Mucosa of descending colon (tissue), 3 donors: ENCODE measurements around the gene PHF2. TPM values are rescaled to one million over a fixed set of nuclear protein-coding genes. Genes with fewer than 3 reads are reported as not detected.
A peak's percentile ranks its signal among the peaks of the same experiment; 100 is the strongest.

Experiments
- ATAC-seq: fragments of 200-7000 bp; cut with Tn5 transposase; one replicate; pipeline ENCODE4 v1.9.1; 2020; ENCODE audit warnings: mild to moderate bottlenecking, moderate library complexity
- DNase-seq, 3 donors: peaks; one replicate each; pipeline ENCODE4 v3.0.0-alpha.2; 2020
- H3K36me3 ChIP-seq: fragments of 200-600 bp; one replicate; pipeline ENCODE4 v1.8.0; 2021; ENCODE audit warnings: low read depth, mild to moderate bottlenecking
- H3K4me1 ChIP-seq: fragments of 200-600 bp; one replicate; pipeline ENCODE4 v1.8.0; 2021; ENCODE audit warnings: low read depth, mild to moderate bottlenecking
- H3K4me3 ChIP-seq: fragments of 200-600 bp; one replicate; pipeline ENCODE4 v1.8.0; 2021; ENCODE audit warnings: mild to moderate bottlenecking
- H3K9me3 ChIP-seq: fragments of 200-600 bp; one replicate; pipeline ENCODE4 v1.8.0; 2021; ENCODE audit warnings: mild to moderate bottlenecking
- intact Hi-C, 2 donors: fragments of 100-400 bp; cut with DNase I in 1 of 2; cut with micrococcal nuclease in 1 of 2; formaldehyde crosslinking; loops; one replicate each; pipeline versions ENCODE4 v1.11.0 to v1.11.1; 2022; cut with DNase I, micrococcal nuclease
- total RNA-seq, 3 donors: library from RNA; stranded (reverse); fragmentation: NEBNext Ultra II Directional in 2 of 3; extraction: Animal tissue kit (Norgen Biotek cat#: 25700) in 2 of 3; gene quantifications; one replicate each; pipeline versions ENCODE4 v1.2.1 to v1.2.4, GENCODE V29; 2021 to 2023
- TF ChIP-seq, protein P1 (sequence below): fragments of 200-600 bp; IDR thresholded peaks from one replicate; pipeline ENCODE4 v1.8.0; 2022; ENCODE audit warnings: antibody characterized with exemption, mild to moderate bottlenecking
- donor health status: DM: no; HTN: no; CAD: no; lungs with moderate emphysema.
- donor health status: DM: no; HTN: no; CAD: no.
- donor health status: DM: no; HTN: yes; CAD: no.

PHF2 gene
- total RNA-seq, 3 donors from 2014 or later = 19.1 to 42.9 (median 21.7) TPM

- intact Hi-C loops = no loop called here
- Histone ChIP-seq H3K4me3 (no peak overlapping the region), H3K4me1 (peaks cover 8% of the 10 kb centered on the region), H3K36me3 (no peaks in the 10 kb centered on the region), H3K9me3 (no peaks in the 10 kb centered on the region)
- ATAC-seq (no peak), DNase-seq (no peak)
- TF ChIP-seq, protein P1, sequence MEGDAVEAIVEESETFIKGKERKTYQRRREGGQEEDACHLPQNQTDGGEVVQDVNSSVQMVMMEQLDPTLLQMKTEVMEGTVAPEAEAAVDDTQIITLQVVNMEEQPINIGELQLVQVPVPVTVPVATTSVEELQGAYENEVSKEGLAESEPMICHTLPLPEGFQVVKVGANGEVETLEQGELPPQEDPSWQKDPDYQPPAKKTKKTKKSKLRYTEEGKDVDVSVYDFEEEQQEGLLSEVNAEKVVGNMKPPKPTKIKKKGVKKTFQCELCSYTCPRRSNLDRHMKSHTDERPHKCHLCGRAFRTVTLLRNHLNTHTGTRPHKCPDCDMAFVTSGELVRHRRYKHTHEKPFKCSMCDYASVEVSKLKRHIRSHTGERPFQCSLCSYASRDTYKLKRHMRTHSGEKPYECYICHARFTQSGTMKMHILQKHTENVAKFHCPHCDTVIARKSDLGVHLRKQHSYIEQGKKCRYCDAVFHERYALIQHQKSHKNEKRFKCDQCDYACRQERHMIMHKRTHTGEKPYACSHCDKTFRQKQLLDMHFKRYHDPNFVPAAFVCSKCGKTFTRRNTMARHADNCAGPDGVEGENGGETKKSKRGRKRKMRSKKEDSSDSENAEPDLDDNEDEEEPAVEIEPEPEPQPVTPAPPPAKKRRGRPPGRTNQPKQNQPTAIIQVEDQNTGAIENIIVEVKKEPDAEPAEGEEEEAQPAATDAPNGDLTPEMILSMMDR = no peak
Observed at GRCh38 chr9:93546356-93546755, 30.0 kb upstream of the PHF2 start.

DNA sequence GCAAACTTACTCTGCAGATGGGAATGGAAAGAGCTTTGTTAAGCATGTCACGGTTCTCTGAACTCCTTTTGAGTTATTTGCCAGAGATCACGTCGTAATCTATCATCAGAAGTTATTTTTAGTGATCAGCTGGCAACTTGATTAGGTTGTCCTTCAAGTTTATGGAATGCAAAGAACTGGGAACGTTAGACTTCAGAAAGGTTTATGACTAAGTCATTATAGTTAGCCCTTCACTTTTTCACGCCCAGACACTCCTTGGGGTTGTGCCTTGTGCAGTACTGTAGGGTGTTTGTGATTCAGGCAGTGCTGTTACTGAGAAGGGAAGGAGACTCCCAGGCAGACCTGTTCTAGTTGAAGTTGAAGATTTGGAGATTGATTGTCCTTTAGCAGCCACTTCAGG, 26.8 kb upstream of the PHF2 start:
- H3K36me3 ChIP-seq = no peaks in the 10 kb centered on the region

DNA sequence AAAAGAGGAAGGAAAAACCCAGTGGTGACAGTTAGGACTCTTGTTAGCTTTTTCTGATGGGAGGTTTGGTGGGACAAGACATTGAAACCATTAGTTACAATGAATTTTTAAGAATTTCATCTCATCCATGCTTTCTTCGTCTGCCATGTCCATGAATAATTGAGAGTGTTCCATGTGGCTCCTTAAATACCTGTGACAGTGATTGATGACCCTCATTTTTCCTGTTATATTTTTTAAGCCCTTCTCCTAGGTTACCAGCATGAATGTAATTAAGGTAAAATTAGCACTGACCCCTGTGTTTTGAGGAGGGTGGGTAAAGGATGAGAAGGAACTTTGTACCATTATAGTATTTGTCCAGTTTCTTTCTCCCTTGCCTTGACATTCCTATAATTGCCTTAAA, 23.5 kb upstream of the PHF2 start:
- no peak overlapping the region for H3K4me3 ChIP-seq
- ATAC-seq (no peak), DNase-seq (no peak)
- TF ChIP-seq, protein P1 = no peak
- no peaks in the 10 kb centered on the region for H3K9me3 ChIP-seq
- intact Hi-C loops = no loop called here
- H3K4me1 ChIP-seq = peaks cover 12% of the 10 kb centered on the region
- peaks cover 4% of the 10 kb centered on the region for H3K36me3 ChIP-seq

More for the DNA sequence above, 26.8 kb upstream of the PHF2 start:
- ATAC-seq = peak; percentile 98
- no peaks in the 10 kb centered on the region for H3K9me3 ChIP-seq
- peaks cover 12% of the 10 kb centered on the region for H3K4me1 ChIP-seq
- intact Hi-C loops = no loop called here
- TF ChIP-seq, protein P1 = no peak
- H3K4me3 ChIP-seq = no peak overlapping the region
- peak in 1 of 3 donors; percentile 52 for DNase-seq

GRCh38 chr9:93555370-93555769, 21.0 kb upstream of the PHF2 start:
- no peak for ATAC-seq

DNA sequence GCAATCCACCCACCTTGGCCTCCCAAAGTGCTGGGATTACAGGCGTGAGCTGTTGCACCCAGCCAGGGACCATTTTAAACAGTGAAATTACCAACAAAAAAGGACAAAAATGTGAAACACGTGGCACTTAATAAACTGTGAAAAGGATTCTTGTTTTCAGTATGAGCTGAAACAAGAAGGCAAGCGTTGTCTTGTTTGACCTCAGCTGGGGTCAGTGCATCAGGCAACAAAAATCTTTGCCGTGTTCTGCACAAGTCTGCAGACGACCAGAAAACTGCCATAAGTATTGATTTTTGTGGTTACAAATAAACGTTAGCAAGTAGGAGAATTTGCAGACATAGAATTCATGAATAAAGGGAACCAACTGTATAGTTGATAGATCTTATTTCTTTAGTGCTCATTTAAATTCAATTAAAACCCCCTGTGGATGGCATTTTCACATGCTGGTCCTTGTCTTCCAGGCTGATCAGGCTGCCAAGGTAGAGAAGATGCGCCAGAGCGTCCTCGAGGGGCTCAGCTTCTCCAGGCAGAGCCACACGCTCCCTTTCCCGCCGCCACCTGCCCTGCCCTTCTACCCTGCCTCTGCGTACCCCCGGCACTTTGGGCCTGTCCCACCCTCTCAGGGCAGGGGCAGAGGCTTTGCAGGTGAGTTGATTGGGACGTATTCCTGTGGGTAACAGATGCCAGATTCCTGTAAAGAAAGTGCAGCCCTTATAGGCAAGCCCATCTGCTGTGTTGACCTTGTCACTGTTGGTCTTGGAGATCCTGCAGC, 18.8 kb upstream of the PHF2 start:
- DNase-seq (no peak), ATAC-seq (no peak)
- TF ChIP-seq, protein P1 = no peak
- Histone ChIP-seq H3K36me3 (peaks cover 18% of the 10 kb centered on the region), H3K4me1 (peaks cover 4% of the 10 kb centered on the region), H3K9me3 (no peaks in the 10 kb centered on the region), H3K4me3 (no peak overlapping the region)
- intact Hi-C loops = no loop called here

More at GRCh38 chr9:93555370-93555769, 21.0 kb upstream of the PHF2 start:
- no peak for DNase-seq
- intact Hi-C loops = no loop called here
- Histone ChIP-seq H3K4me1 (peaks cover 4% of the 10 kb centered on the region), H3K36me3 (peaks cover 13% of the 10 kb centered on the region), H3K4me3 (no peak overlapping the region), H3K9me3 (no peaks in the 10 kb centered on the region)
- TF ChIP-seq, protein P1 = no peak
